Endothelial cell of umbilical vein (primary cell): Measurements from ENCODE around the gene STKLD1. TPM values are rescaled to one million over a fixed set of nuclear protein-coding genes. Genes with fewer than 3 reads are reported as not detected.

Experiments
- BruUV-seq: library from RNA; stranded (reverse); fragments of 400-500 nt; replicated peaks from 2 replicates; lab custom pipeline; 2021; lab: Mats Ljungman, UMichigan
- CTCF ChIA-PET: fragments of 300-600, 350-600 bp; sonication (Branson Sonifier 250); formaldehyde crosslinking; loops from one replicate; lab custom pipeline; 2021; ENCODE audit warnings: antibody characterized with exemption, inconsistent platforms; lab: Charles Lee
- POLR2A ChIA-PET: fragments of 300-600, 350-600 bp; sonication (Branson Sonifier 250); formaldehyde crosslinking; loops from one replicate; lab custom pipeline; 2021; ENCODE audit warnings: antibody characterized with exemption, inconsistent platforms; lab: Charles Lee
- DNase-seq: peaks from one replicate; pipeline ENCODE4 v3.0.0-alpha.2; 2011; ENCODE audit warnings: low read depth, low spot score
- FAIRE-seq: peaks from 2 replicates; lab custom pipeline; 2011; peaks lifted over from hg19 to GRCh38; lab: Jason Lieb, UNC
- H2AFZ ChIP-seq: 2 replicates; pipeline ENCODE4 v1.6.0; 2012; ENCODE audit warnings: low read depth, low read length, control low read depth, inconsistent platforms
- H3K27ac ChIP-seq: 2 replicates; pipeline ENCODE4 v1.5.1; 2011; ENCODE audit warnings: low read depth, mild to moderate bottlenecking, control low read depth, low read length, moderate library complexity; ENCODE audit not compliant: insufficient read depth
- H3K27me3 ChIP-seq, 2 experiments: 2 replicates each; pipeline versions ENCODE4 v1.6.0 to v1.6.1; 2011; ENCODE audit warnings: low read length in 2 of 2, mixed read lengths in 1 of 2; ENCODE audit not compliant: control insufficient read depth in 2 of 2, insufficient read depth in 2 of 2
- H3K36me3 ChIP-seq, 2 experiments: 2 replicates in 1 of 2; 3 replicates in 1 of 2; pipeline ENCODE4 v1.5.1; 2011; ENCODE audit warnings: low read length in 2 of 2, mild to moderate bottlenecking in 1 of 2, moderate library complexity in 1 of 2; ENCODE audit not compliant: control insufficient read depth in 2 of 2, insufficient read depth in 2 of 2; ENCODE audit errors: extremely low read depth in 1 of 2
- H3K4me1 ChIP-seq: 3 replicates; pipeline ENCODE4 v1.5.1; 2011; ENCODE audit warnings: mild to moderate bottlenecking, low read length; ENCODE audit not compliant: control insufficient read depth, insufficient read depth; ENCODE audit errors: extremely low read depth
- H3K4me2 ChIP-seq: 2 replicates; pipeline ENCODE4 v1.6.1; 2011; ENCODE audit warnings: low read length, control low read depth, mixed read lengths; ENCODE audit not compliant: insufficient read depth
- H3K4me3 ChIP-seq, 3 experiments: fragments of 200-600 bp in 1 of 3; sonication (generic), shearing (Covaris generic) in 1 of 3; replicated peaks in 1 of 3; 2 replicates each; pipeline ENCODE4 v1.5.1; 2011 to 2016; ENCODE audit warnings: control low read depth in 3 of 3, low read length in 3 of 3, mild to moderate bottlenecking in 2 of 3, inconsistent platforms in 1 of 3, low read depth in 1 of 3, moderate library complexity in 1 of 3; ENCODE audit not compliant: insufficient read depth in 1 of 3
- H3K79me2 ChIP-seq: 2 replicates; pipeline ENCODE4 v1.6.0; 2012; ENCODE audit warnings: low read length, inconsistent platforms; ENCODE audit not compliant: control insufficient read depth, insufficient read depth
- H3K9ac ChIP-seq: replicated peaks from 2 replicates; pipeline ENCODE3; 2011; ENCODE audit warnings: low read length, control low read depth; ENCODE audit not compliant: insufficient read depth; ENCODE audit errors: extremely low read depth
- H3K9me1 ChIP-seq: replicated peaks from 3 replicates; pipeline ENCODE4 v1.6.0; 2011; ENCODE audit warnings: mild to moderate bottlenecking, low read length; ENCODE audit not compliant: control insufficient read depth, insufficient read depth; ENCODE audit errors: extremely low read depth
- H3K9me3 ChIP-seq: replicated peaks from 2 replicates; pipeline ENCODE4 v1.5.1; 2012; ENCODE audit warnings: low read length, inconsistent platforms; ENCODE audit not compliant: control insufficient read depth, insufficient read depth
- H4K20me1 ChIP-seq: replicated peaks from 2 replicates; pipeline ENCODE3; 2011; ENCODE audit warnings: mild to moderate bottlenecking, low read length; ENCODE audit not compliant: control insufficient read depth, insufficient read depth; ENCODE audit errors: extremely low read depth
- CTCF ChIP-seq, 2 donors: IDR thresholded peaks; 1 replicate in 1 of 2; 2 replicates in 1 of 2; pipeline ENCODE4 v1.5.1; 2011; ENCODE audit warnings: low read length in 2 of 2, mild to moderate bottlenecking in 2 of 2, moderate library complexity in 2 of 2, control low read depth in 1 of 2, inconsistent platforms in 1 of 2, low read depth in 1 of 2; ENCODE audit not compliant: insufficient read depth in 1 of 2; ENCODE audit errors: extremely low read depth in 1 of 2
- GATA2 ChIP-seq: IDR thresholded peaks from 2 replicates; pipeline ENCODE4 v1.7.0; 2011; ENCODE audit warnings: low read depth, mild to moderate bottlenecking, moderate library complexity, mixed read lengths, low read length; ENCODE audit not compliant: insufficient read length, insufficient read depth
- JUN ChIP-seq: IDR thresholded peaks from 2 replicates; pipeline ENCODE4 v1.6.1; 2011; ENCODE audit warnings: borderline replicate concordance, low read depth; ENCODE audit not compliant: insufficient read length, insufficient read depth
- MAX ChIP-seq: IDR thresholded peaks from 2 replicates; pipeline ENCODE4 v1.6.1; 2011; ENCODE audit not compliant: insufficient read depth, insufficient read length
- MYC ChIP-seq: IDR thresholded peaks from one replicate; pipeline ENCODE4 v1.6.1; 2011; ENCODE audit warnings: mild to moderate bottlenecking, low read depth, low read length
- POLR2A ChIP-seq: IDR thresholded peaks from 2 replicates; pipeline ENCODE4 v1.6.1; 2012; ENCODE audit warnings: low read depth, mild to moderate bottlenecking, control low read depth, low read length
- POLR2AphosphoS5 ChIP-seq: IDR thresholded peaks from 2 replicates; pipeline ENCODE4 v1.6.1; 2012; ENCODE audit warnings: low read depth, mild to moderate bottlenecking, control low read depth, low read length, moderate library complexity; ENCODE audit not compliant: insufficient read depth
- dilution Hi-C: fragments of 300-500 bp; cut with MboI; formaldehyde crosslinking; loops from one replicate; pipeline ENCODE4 v1.15.0; 2019; ENCODE audit warnings: low sequenced_read_pairs; ENCODE audit not compliant: extremely low pct_ligation_motif_present
- intact Hi-C: fragments of 100-400 bp; cut with micrococcal nuclease; formaldehyde crosslinking; loops from one replicate; pipeline ENCODE4 v1.10.0; 2022
- polyA plus RNA-seq, 4 experiments: library from polyadenylated mRNA; depleted of rRNA in 3 of 4; stranded (reverse) in 3 of 4; unstranded in 1 of 4; fragments of >200 nt; gene quantifications; 2 replicates each; pipeline versions ENCODE4 v1.2.1 to v1.2.3, GENCODE V29; 2011 to 2012; ENCODE audit warnings: missing spikeins in 1 of 4
- total RNA-seq: library from RNA; stranded (reverse); gene quantifications from 2 replicates; pipeline ENCODE4 v1.2.3, GENCODE V29; 2021

The STKLD1 gene
- total and polyA plus RNA-seq, 2 donors (not counting 3 experiments of a cell fraction or from before 2014, with no cell fraction given), result 0.29 to 0.77 TPM

- Histone ChIP-seq H2AFZ (no peak overlapping the region), H3K9me1 (no peaks in the 10 kb centered on the region), H3K4me2 (no peak overlapping the region), H3K9ac (no peak overlapping the region), H3K36me3 (peaks cover 15 to 26% of the 10 kb centered on the region in 2 experiments), H3K4me3 (no peak overlapping the region), H3K27ac (no peak overlapping the region), H4K20me1 (no peaks in the 10 kb centered on the region), H3K27me3 (no peaks in the 10 kb centered on the region), H3K9me3 (no peaks in the 10 kb centered on the region), H3K4me1 (peaks cover 17% of the 10 kb centered on the region), H3K79me2 (peaks cover 8% of the 10 kb centered on the region)
- POLR2A ChIA-PET, result no interaction called here
- FAIRE-seq, result no peak
- CTCF ChIA-PET, result interaction anchor here (1.4 kb wide), 1 partner anchor 169 kb away, joined by 7 read pairs; no protein-coding TSS in a partner anchor
- BruUV-seq, result no TSS peak
- TF ChIP-seq JUN (no peak), POLR2AphosphoS5 (no peak), CTCF (IDR thresholded peaks at IDR 0.05; ENCODE audit: extremely low read depth in 1 of 2, insufficient read depth in 1 of 2, low read depth in 1 of 2, low read length in 2 of 2) (no peak), MAX (no peak), POLR2A (no peak), MYC (no peak), GATA2 (no peak)
- no peak for DNase-seq
- intact Hi-C loops (no loop called here), dilution Hi-C loops (no loop called here)
Observed at GRCh38 chr9:133354766-133355165, 21.4 kb upstream of the STKLD1 start.
